ENCODE results near the gene PRKAR2A. TPM values are rescaled to one million over a fixed set of nuclear protein-coding genes. Genes with fewer than 3 reads are reported as not detected.

PRKAR2A gene
- 10 to 100 TPM; 30.9 to 51.8 (median 49.0) TPM for total RNA-seq
- total RNA-seq (2013): 22.6 TPM
- total RNA-seq: 32.8 to 117 (median 84.9) reads per million in 29 experiments

GRCh38 chr3:48847504-48848423, at the start of gene PRKAR2A:
Gene PRKAR2A (minus strand): TSS chr3:48847874. CDS start chr3:48847596, 278 bp downstream.
- Histone ChIP-seq H3K9me3 (no peaks in the 10 kb centered on the region), H3K27ac (ENCODE audit: low read length) (peak within 1 kb of the TSS; percentile 91), H3K4me3 (ENCODE audit: control insufficient read depth in 1 of 2, extremely low read depth in 1 of 2, low read length in 1 of 2) (peak within 1 kb of the TSS; percentile 81 to 85), H3K27me3 (replicated peaks in 1 of 2; ENCODE audit: control insufficient read depth in 2 of 2, extremely low read depth in 1 of 2, insufficient read depth in 2 of 2, low read length in 1 of 2) (no peaks in the 10 kb centered on the region), H3K4me1 (ENCODE audit: control insufficient read depth in 1 of 2, extremely low read depth in 1 of 2, insufficient read depth in 2 of 2, low read length in 2 of 2) (peaks cover 4 to 31% of the 10 kb centered on the region in 2 experiments), H3K36me3 (ENCODE audit: control insufficient read depth in 2 of 2, extremely low read depth in 1 of 2, insufficient read depth in 1 of 2, low read length in 1 of 2) (no peaks in the 10 kb centered on the region)
- Mint-ChIP-seq H3K27ac (peak within 1 kb of the TSS; percentile 96 to 97), H3K36me3 (peaks cover 2% of the 10 kb centered on the region), H3K9me3 (no peaks in the 10 kb centered on the region), H3K27me3 (no peaks in the 10 kb centered on the region), H3K4me3 (peak within 1 kb of the TSS; percentile 87 to 89 (median 87)), H3K4me1 (peaks cover 23 to 34% (median 29%) of the 10 kb centered on the region in 3 donors)
- WGBS (ENCODE audit: insufficient coverage): 4% methylated on average over 80 of the region's 81 CpGs
- DNase-seq (peak; percentile 54 to 89 (median 70)), ATAC-seq (replicated peaks in 1 of 4) (peak; percentile 78 to 90 (median 85))
- POLR2A ChIA-PET: interaction anchor here (0.5 to 1.9 kb wide), 6 partner anchors 20 to 1681 kb away, joined by 3 to 22 read pairs (median 4); no protein-coding TSS in a partner anchor
- CTCF ChIA-PET: no interaction called here

- Histone ChIP-seq H3K9me3 (no peaks in the 10 kb centered on the region), H3K4me3 (ENCODE audit: control insufficient read depth in 1 of 2, extremely low read depth in 1 of 2, low read length in 1 of 2) (no peak overlapping the region), H3K27ac (ENCODE audit: low read length) (peak overlapping the region; percentile 84), H3K36me3 (ENCODE audit: control insufficient read depth in 2 of 2, extremely low read depth in 1 of 2, insufficient read depth in 1 of 2, low read length in 1 of 2) (no peaks in the 10 kb centered on the region), H3K4me1 (ENCODE audit: control insufficient read depth in 1 of 2, extremely low read depth in 1 of 2, insufficient read depth in 2 of 2, low read length in 2 of 2) (peaks cover 13 to 48% of the 10 kb centered on the region in 2 experiments), H3K27me3 (replicated peaks in 1 of 2; ENCODE audit: control insufficient read depth in 2 of 2, extremely low read depth in 1 of 2, insufficient read depth in 2 of 2, low read length in 1 of 2) (no peaks in the 10 kb centered on the region)
- POLR2A ChIA-PET: interaction anchor here in 1 of 2 donors (0.6 kb wide), 2 partner anchors 25 to 34 kb away, joined by 3 read pairs; no protein-coding TSS in a partner anchor
- peaks cover 2% of the 10 kb centered on the region for H3K36me3 Mint-ChIP-seq
- H3K4me1 Mint-ChIP-seq: peaks cover 36 to 50% (median 38%) of the 10 kb centered on the region in 3 donors
- H3K27ac Mint-ChIP-seq: peak overlapping the region; percentile 86 to 88
- WGBS (ENCODE audit: insufficient coverage): 100% methylated on average over 2 of the region's 2 CpGs
- DNase-seq (no peak), ATAC-seq (replicated peaks in 1 of 4) (no peak)
- CTCF ChIA-PET: no interaction called here
- H3K27me3 Mint-ChIP-seq: no peaks in the 10 kb centered on the region
- no peaks in the 10 kb centered on the region for H3K9me3 Mint-ChIP-seq
- H3K4me3 Mint-ChIP-seq: peak overlapping the region; percentile 48 to 91 (median 57)
These were observed 49.3 kb upstream of the PRKAR2A start for GRCh38 chr3:48896936-48897335.

- Histone ChIP-seq H3K4me3 (ENCODE audit: control insufficient read depth in 1 of 2, extremely low read depth in 1 of 2, low read length in 1 of 2) (no peak overlapping the region), H3K4me1 (ENCODE audit: control insufficient read depth in 1 of 2, extremely low read depth in 1 of 2, insufficient read depth in 2 of 2, low read length in 2 of 2) (peaks cover 13 to 39% of the 10 kb centered on the region in 2 experiments), H3K9me3 (no peaks in the 10 kb centered on the region), H3K27ac (ENCODE audit: low read length) (no peak overlapping the region), H3K36me3 (ENCODE audit: control insufficient read depth in 2 of 2, extremely low read depth in 1 of 2, insufficient read depth in 1 of 2, low read length in 1 of 2) (peaks cover 0 to 11% of the 10 kb centered on the region in 2 donors), H3K27me3 (replicated peaks in 1 of 2; ENCODE audit: control insufficient read depth in 2 of 2, extremely low read depth in 1 of 2, insufficient read depth in 2 of 2, low read length in 1 of 2) (no peaks in the 10 kb centered on the region)
- ChIA-PET POLR2A (interaction anchor here in 1 of 2 donors (0.5 kb wide), 1 partner anchor 284 kb away, joined by 4 read pairs; no protein-coding TSS in a partner anchor), CTCF (no interaction called here)
- DNase-seq: no peak
- H3K36me3 Mint-ChIP-seq: peaks cover 10% of the 10 kb centered on the region
- H3K4me1 Mint-ChIP-seq: peaks cover 34 to 44% (median 36%) of the 10 kb centered on the region in 3 donors
- 100% methylated on average over 5 of the region's 6 CpGs for WGBS (ENCODE audit: insufficient coverage)
- H3K27ac Mint-ChIP-seq: no peak overlapping the region
- H3K9me3 Mint-ChIP-seq: no peaks in the 10 kb centered on the region
- H3K4me3 Mint-ChIP-seq: no peak overlapping the region
- ATAC-seq (replicated peaks in 1 of 4): no peak
- H3K27me3 Mint-ChIP-seq: no peaks in the 10 kb centered on the region
These were observed 46.8 kb upstream of the PRKAR2A start for GRCh38 chr3:48894516-48894915.

GRCh38 chr3:48891606-48892005, 43.9 kb upstream of the PRKAR2A start:
- no peak overlapping the region for H3K4me3 ChIP-seq (ENCODE audit: control insufficient read depth in 1 of 2, extremely low read depth in 1 of 2, low read length in 1 of 2)
- H3K9me3 ChIP-seq: no peaks in the 10 kb centered on the region
- peaks cover 0 to 13% of the 10 kb centered on the region in 2 experiments for H3K4me1 ChIP-seq (ENCODE audit: control insufficient read depth in 1 of 2, extremely low read depth in 1 of 2, insufficient read depth in 2 of 2, low read length in 2 of 2)
- CTCF ChIA-PET: no interaction called here
- POLR2A ChIA-PET: no interaction called here
- ATAC-seq (replicated peaks in 1 of 4) (no peak), DNase-seq (no peak)
- H3K4me1 Mint-ChIP-seq: peaks cover 17 to 23% (median 21%) of the 10 kb centered on the region in 3 donors
- H3K27me3 Mint-ChIP-seq: no peaks in the 10 kb centered on the region
- no peaks in the 10 kb centered on the region for H3K27me3 ChIP-seq (replicated peaks in 1 of 2; ENCODE audit: control insufficient read depth in 2 of 2, extremely low read depth in 1 of 2, insufficient read depth in 2 of 2, low read length in 1 of 2)
- peaks cover 16% of the 10 kb centered on the region for H3K36me3 Mint-ChIP-seq
- H3K9me3 Mint-ChIP-seq: no peaks in the 10 kb centered on the region
- WGBS (ENCODE audit: insufficient coverage): 100% methylated on average over 3 of the region's 8 CpGs
- peaks cover 0 to 17% of the 10 kb centered on the region in 2 donors for H3K36me3 ChIP-seq (ENCODE audit: control insufficient read depth in 2 of 2, extremely low read depth in 1 of 2, insufficient read depth in 1 of 2, low read length in 1 of 2)
- H3K4me3 Mint-ChIP-seq: no peak overlapping the region
- no peak overlapping the region for H3K27ac Mint-ChIP-seq
- H3K27ac ChIP-seq (ENCODE audit: low read length): no peak overlapping the region

- DNase-seq (no peak), ATAC-seq (replicated peaks in 1 of 4) (no peak)
- peaks cover 0 to 46% of the 10 kb centered on the region in 2 donors for H3K36me3 ChIP-seq (ENCODE audit: control insufficient read depth in 2 of 2, extremely low read depth in 1 of 2, insufficient read depth in 1 of 2, low read length in 1 of 2)
- Mint-ChIP-seq H3K27ac (no peak overlapping the region), H3K36me3 (peaks cover 23% of the 10 kb centered on the region), H3K9me3 (no peaks in the 10 kb centered on the region), H3K4me3 (no peak overlapping the region), H3K27me3 (no peaks in the 10 kb centered on the region), H3K4me1 (peaks cover 13 to 24% (median 17%) of the 10 kb centered on the region in 3 donors)
- H3K9me3 ChIP-seq: no peaks in the 10 kb centered on the region
- H3K27me3 ChIP-seq (replicated peaks in 1 of 2; ENCODE audit: control insufficient read depth in 2 of 2, extremely low read depth in 1 of 2, insufficient read depth in 2 of 2, low read length in 1 of 2): no peaks in the 10 kb centered on the region
- POLR2A ChIA-PET: no interaction called here
- CTCF ChIA-PET: no interaction called here
- no peaks in the 10 kb centered on the region for H3K4me1 ChIP-seq (ENCODE audit: control insufficient read depth in 1 of 2, extremely low read depth in 1 of 2, insufficient read depth in 2 of 2, low read length in 2 of 2)
- H3K27ac ChIP-seq (ENCODE audit: low read length): no peak overlapping the region
- no peak overlapping the region for H3K4me3 ChIP-seq (ENCODE audit: control insufficient read depth in 1 of 2, extremely low read depth in 1 of 2, low read length in 1 of 2)
These were observed 38.1 kb upstream of the PRKAR2A start for GRCh38 chr3:48885753-48886152.

- no peak overlapping the region for H3K27ac ChIP-seq (ENCODE audit: low read length)
- no peaks in the 10 kb centered on the region for H3K4me1 ChIP-seq (ENCODE audit: control insufficient read depth in 1 of 2, extremely low read depth in 1 of 2, insufficient read depth in 2 of 2, low read length in 2 of 2)
- peaks cover 5 to 50% of the 10 kb centered on the region in 2 donors for H3K36me3 ChIP-seq (ENCODE audit: control insufficient read depth in 2 of 2, extremely low read depth in 1 of 2, insufficient read depth in 1 of 2, low read length in 1 of 2)
- Mint-ChIP-seq H3K27me3 (no peaks in the 10 kb centered on the region), H3K36me3 (peaks cover 21% of the 10 kb centered on the region), H3K4me1 (peaks cover 5 to 13% (median 9%) of the 10 kb centered on the region in 3 donors), H3K27ac (no peak overlapping the region), H3K4me3 (no peak overlapping the region), H3K9me3 (no peaks in the 10 kb centered on the region)
- 96% methylated on average over 5 of the region's 5 CpGs for WGBS (ENCODE audit: insufficient coverage)
- ATAC-seq (replicated peaks in 1 of 4): no peak
- DNase-seq: no peak
- H3K27me3 ChIP-seq (replicated peaks in 1 of 2; ENCODE audit: control insufficient read depth in 2 of 2, extremely low read depth in 1 of 2, insufficient read depth in 2 of 2, low read length in 1 of 2): no peaks in the 10 kb centered on the region
- POLR2A ChIA-PET: no interaction called here
- no peaks in the 10 kb centered on the region for H3K9me3 ChIP-seq
- H3K4me3 ChIP-seq (ENCODE audit: control insufficient read depth in 1 of 2, extremely low read depth in 1 of 2, low read length in 1 of 2): no peak overlapping the region
- CTCF ChIA-PET: no interaction called here
These were observed 34.0 kb upstream of the PRKAR2A start for GRCh38 chr3:48881652-48882114.
